Kidney (tissue), 22 donors: ENCODE results near the gene PJA1. TPM values are rescaled to one million over a fixed set of nuclear protein-coding genes. Genes with fewer than 3 reads are reported as not detected.
A peak's percentile ranks its signal among the peaks of the same experiment; 100 is the strongest.

Experiments
- DNase-seq, 5 donors: peaks; one replicate each; pipeline ENCODE4 v3.0.0-alpha.2; 2013 to 2020
- FAIRE-seq: peaks from 2 replicates; lab custom pipeline; 2012; peaks lifted over from hg19 to GRCh38; lab: Jason Lieb, UNC
- H3K27ac ChIP-seq, 2 donors: one replicate each; pipeline ENCODE4 v1.7.0; 2013; ENCODE audit warnings: low read depth in 2 of 2, low read length in 2 of 2, inconsistent platforms in 1 of 2
- H3K27me3 ChIP-seq: one replicate; pipeline ENCODE4 v1.7.1; 2013; ENCODE audit warnings: low read length, inconsistent platforms; ENCODE audit not compliant: control insufficient read depth, insufficient read depth
- H3K36me3 ChIP-seq, 3 donors: one replicate each; pipeline versions ENCODE4 v1.7.0 to v1.7.1; 2013; ENCODE audit warnings: low read length in 3 of 3, control low read depth in 1 of 3, inconsistent platforms in 1 of 3; ENCODE audit not compliant: insufficient read depth in 3 of 3, control insufficient read depth in 2 of 3
- H3K4me1 ChIP-seq, 3 donors: one replicate each; pipeline versions ENCODE4 v1.7.0 to v1.7.1; 2013; ENCODE audit warnings: low read length in 3 of 3, inconsistent platforms in 1 of 3, low read depth in 1 of 3; ENCODE audit not compliant: control insufficient read depth in 2 of 3, insufficient read depth in 2 of 3
- H3K4me3 ChIP-seq, 3 donors: one replicate each; pipeline versions ENCODE4 v1.7.0 to v1.8.1; 2013; ENCODE audit warnings: low read length in 3 of 3, control low read depth in 1 of 3, inconsistent platforms in 1 of 3
- H3K9ac ChIP-seq, 3 donors: one replicate each; pipeline versions ENCODE4 v1.7.0 to v1.7.1; 2013; ENCODE audit warnings: low read length in 3 of 3, control low read depth in 1 of 3, inconsistent platforms in 1 of 3
- H3K9me3 ChIP-seq, 3 donors: one replicate each; pipeline versions ENCODE4 v1.7.0 to v1.7.1; 2013; ENCODE audit warnings: low read length in 3 of 3, control low read depth in 1 of 3, inconsistent platforms in 1 of 3; ENCODE audit not compliant: control insufficient read depth in 2 of 3, insufficient read depth in 1 of 3
- intact Hi-C: fragments of 100-400 bp; cut with DNase I; formaldehyde crosslinking; loops from one replicate; pipeline ENCODE4 v1.11.1; 2022
- long read RNA-seq, 10 donors: library from polyadenylated mRNA in 1 of 10; unstranded in 1 of 10; transcript quantifications; one replicate each; pipeline ENCODE4 v2.0.0 and lab custom pipeline, GENCODE V29; 2021 to 2026
- polyA plus RNA-seq: library from polyadenylated mRNA; stranded (reverse); fragments of 350-450 nt; fragmentation: Illumina TruSeq; extraction: RNeasy Lipid Tissue Mini Kit (QIAGEN cat#74804); gene quantifications from one replicate; pipeline ENCODE4 v1.2.3, GENCODE V29; 2014; ENCODE audit warnings: low read depth, low replicate concordance; ENCODE audit not compliant: insufficient read depth
- total RNA-seq: library from RNA; stranded (reverse); fragmentation: NEBNext Ultra II Directional; extraction: Animal tissue kit (Norgen Biotek cat#: 25700); gene quantifications from one replicate; pipeline ENCODE4 v1.2.1, GENCODE V29; 2021
- TF ChIP-seq, protein P1 (sequence below): IDR thresholded peaks from 3 replicates; pipeline ENCODE4 v1.5.1; 2012; ENCODE audit warnings: mild to moderate bottlenecking, moderate library complexity, borderline replicate concordance; ENCODE audit not compliant: insufficient read depth; ENCODE audit errors: extremely low read depth
- donor health status: control.
- donor health status: control.
- donor health status: control.
- donor health status: control.
- donor health status: control.
- donor health status: DM: yes; HTN: yes; CAD: no.
- donor health status: Normal renal cell carcinoma (clear cell type).

Gene PJA1, protein sequence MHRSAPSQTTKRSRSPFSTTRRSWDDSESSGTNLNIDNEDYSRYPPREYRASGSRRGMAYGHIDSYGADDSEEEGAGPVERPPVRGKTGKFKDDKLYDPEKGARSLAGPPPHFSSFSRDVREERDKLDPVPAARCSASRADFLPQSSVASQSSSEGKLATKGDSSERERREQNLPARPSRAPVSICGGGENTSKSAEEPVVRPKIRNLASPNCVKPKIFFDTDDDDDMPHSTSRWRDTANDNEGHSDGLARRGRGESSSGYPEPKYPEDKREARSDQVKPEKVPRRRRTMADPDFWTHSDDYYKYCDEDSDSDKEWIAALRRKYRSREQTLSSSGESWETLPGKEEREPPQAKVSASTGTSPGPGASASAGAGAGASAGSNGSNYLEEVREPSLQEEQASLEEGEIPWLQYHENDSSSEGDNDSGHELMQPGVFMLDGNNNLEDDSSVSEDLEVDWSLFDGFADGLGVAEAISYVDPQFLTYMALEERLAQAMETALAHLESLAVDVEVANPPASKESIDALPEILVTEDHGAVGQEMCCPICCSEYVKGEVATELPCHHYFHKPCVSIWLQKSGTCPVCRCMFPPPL
- 29.9 TPM for total RNA-seq
- 27.1 TPM for polyA plus RNA-seq
- long read RNA-seq, donor 1, transcript PJA1-202 (2 exons, 2,672 nt): minor isoform, 18 of 54 reads
- long read RNA-seq, donor 1, transcript PJA1-203 (1 exons, 2,692 nt): major isoform, 30 of 54 reads
- long read RNA-seq, donor 1, partial matches to known transcripts: 0 of 54 reads
- long read RNA-seq, donor 1, other reads (novel, unspliced or antisense): 0 of 54 reads
- long read RNA-seq, donor 2, transcript PJA1-202 (2 exons, 2,672 nt): minor isoform, 16 of 52 reads
- long read RNA-seq, donor 2, transcript PJA1-203 (1 exons, 2,692 nt): major isoform, 32 of 52 reads
- long read RNA-seq, donor 2, partial matches to known transcripts: 0 of 52 reads
- long read RNA-seq, donor 2, other reads (novel, unspliced or antisense): 0 of 52 reads
- long read RNA-seq, donor 3, transcript PJA1-201 (2 exons, 2,755 nt): minor isoform, 5 of 64 reads
- long read RNA-seq, donor 3, transcript PJA1-203 (1 exons, 2,692 nt): major isoform, 35 of 64 reads
- long read RNA-seq, donor 3, transcript PJA1-202 (2 exons, 2,672 nt): minor isoform, 22 of 64 reads
- long read RNA-seq, donor 3, partial matches to known transcripts: 0 of 64 reads
- long read RNA-seq, donor 3, other reads (novel, unspliced or antisense): 0 of 64 reads
- long read RNA-seq, donor 4, transcript PJA1-203 (1 exons, 2,692 nt): major isoform, 33 of 50 reads
- long read RNA-seq, donor 4, transcript PJA1-202 (2 exons, 2,672 nt): minor isoform, 12 of 50 reads
- long read RNA-seq, donor 4, partial matches to known transcripts: 0 of 50 reads
- long read RNA-seq, donor 4, other reads (novel, unspliced or antisense): 0 of 50 reads
- long read RNA-seq, donor 5, partial matches to known transcripts: 0 of 2 reads
- long read RNA-seq, donor 5, other reads (novel, unspliced or antisense): 0 of 2 reads
- long read RNA-seq, donor 6, transcript PJA1-203 (1 exons, 2,692 nt): major isoform, 39 of 75 reads
- long read RNA-seq, donor 6, transcript PJA1-202 (2 exons, 2,672 nt): minor isoform, 27 of 75 reads
- long read RNA-seq, donor 6, transcript PJA1-206 (2 exons, 887 nt): minor isoform, 6 of 75 reads
- long read RNA-seq, donor 6, partial matches to known transcripts: 0 of 75 reads
- long read RNA-seq, donor 6, other reads (novel, unspliced or antisense): 0 of 75 reads
- long read RNA-seq, donor 7, transcript PJA1-202 (2 exons, 2,672 nt): major isoform, 32 of 43 reads
- long read RNA-seq, donor 7, transcript PJA1-206 (2 exons, 887 nt): minor isoform, 7 of 43 reads
- long read RNA-seq, donor 7, partial matches to known transcripts: 0 of 43 reads
- long read RNA-seq, donor 7, other reads (novel, unspliced or antisense): 1 of 43 reads
- long read RNA-seq, donor 8, transcript PJA1-203 (1 exons, 2,692 nt): major isoform, 33 of 55 reads
- long read RNA-seq, donor 8, transcript PJA1-202 (2 exons, 2,672 nt): minor isoform, 18 of 55 reads
- long read RNA-seq, donor 8, partial matches to known transcripts: 0 of 55 reads
- long read RNA-seq, donor 8, other reads (novel, unspliced or antisense): 0 of 55 reads
- long read RNA-seq, donor 9, transcript PJA1-202 (2 exons, 2,672 nt): minor isoform, 7 of 20 reads
- long read RNA-seq, donor 9, transcript PJA1-203 (1 exons, 2,692 nt): major isoform, 13 of 20 reads
- long read RNA-seq, donor 9, partial matches to known transcripts: 0 of 20 reads
- long read RNA-seq, donor 9, other reads (novel, unspliced or antisense): 0 of 20 reads
- long read RNA-seq, donor 10, transcript PJA1-202 (2 exons, 2,672 nt): minor isoform, 12 of 47 reads
- long read RNA-seq, donor 10, transcript PJA1-203 (1 exons, 2,692 nt): major isoform, 32 of 47 reads
- long read RNA-seq, donor 10, partial matches to known transcripts: 0 of 47 reads
- long read RNA-seq, donor 10, other reads (novel, unspliced or antisense): 0 of 47 reads

DNA sequence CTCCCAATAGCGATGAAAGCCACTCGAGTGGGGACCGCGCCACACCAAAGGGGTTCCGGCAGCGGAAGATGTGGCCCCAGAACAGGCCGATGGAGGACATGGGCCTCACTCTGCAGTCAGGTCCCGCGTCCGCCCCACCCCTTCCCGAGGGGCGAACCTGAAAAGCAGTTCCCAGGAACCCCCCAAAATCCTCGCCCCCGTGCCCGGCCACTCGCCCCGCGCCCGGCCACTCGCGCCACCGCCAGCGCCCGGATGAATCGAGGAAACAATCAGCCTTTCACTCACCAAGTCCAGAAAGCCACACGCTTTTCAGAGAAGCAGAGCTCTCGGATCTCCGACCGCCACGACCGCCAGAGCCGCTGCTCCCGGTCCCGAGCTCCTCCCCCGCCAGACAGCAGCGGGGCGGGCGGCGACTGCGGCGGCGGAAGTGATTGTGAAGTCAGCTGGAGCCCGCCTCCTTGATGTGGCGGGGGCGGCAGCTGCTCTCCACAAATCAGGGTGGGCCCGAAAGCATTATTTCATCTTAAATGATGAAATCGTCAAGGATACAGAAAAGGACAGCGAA is at the start of gene PJA1:
Gene PJA1, minus strand, starts transcription at position 367 of the 565 bp plus-strand sequence. CDS start 2,380 bp downstream, outside the sequence.
- intact Hi-C loops: no loop called here
- DNase-seq (peak; percentile 77 to 92 (median 79)), FAIRE-seq (peak; percentile 92)
- TF ChIP-seq, protein P1, sequence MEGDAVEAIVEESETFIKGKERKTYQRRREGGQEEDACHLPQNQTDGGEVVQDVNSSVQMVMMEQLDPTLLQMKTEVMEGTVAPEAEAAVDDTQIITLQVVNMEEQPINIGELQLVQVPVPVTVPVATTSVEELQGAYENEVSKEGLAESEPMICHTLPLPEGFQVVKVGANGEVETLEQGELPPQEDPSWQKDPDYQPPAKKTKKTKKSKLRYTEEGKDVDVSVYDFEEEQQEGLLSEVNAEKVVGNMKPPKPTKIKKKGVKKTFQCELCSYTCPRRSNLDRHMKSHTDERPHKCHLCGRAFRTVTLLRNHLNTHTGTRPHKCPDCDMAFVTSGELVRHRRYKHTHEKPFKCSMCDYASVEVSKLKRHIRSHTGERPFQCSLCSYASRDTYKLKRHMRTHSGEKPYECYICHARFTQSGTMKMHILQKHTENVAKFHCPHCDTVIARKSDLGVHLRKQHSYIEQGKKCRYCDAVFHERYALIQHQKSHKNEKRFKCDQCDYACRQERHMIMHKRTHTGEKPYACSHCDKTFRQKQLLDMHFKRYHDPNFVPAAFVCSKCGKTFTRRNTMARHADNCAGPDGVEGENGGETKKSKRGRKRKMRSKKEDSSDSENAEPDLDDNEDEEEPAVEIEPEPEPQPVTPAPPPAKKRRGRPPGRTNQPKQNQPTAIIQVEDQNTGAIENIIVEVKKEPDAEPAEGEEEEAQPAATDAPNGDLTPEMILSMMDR: no peak
- Histone ChIP-seq H3K9me3 (no peaks in the 10 kb centered on the region), H3K4me1 (peaks cover 0 to 4% (median 0%) of the 10 kb centered on the region in 3 donors), H3K27me3 (no peaks in the 10 kb centered on the region), H3K36me3 (no peaks in the 10 kb centered on the region), H3K4me3 (peak within 1 kb of the TSS; percentile 69 to 74 (median 70)), H3K9ac (peak within 1 kb of the TSS; percentile 41 to 67 (median 49)), H3K27ac (peak within 1 kb of the TSS; percentile 11 to 65)

DNA sequence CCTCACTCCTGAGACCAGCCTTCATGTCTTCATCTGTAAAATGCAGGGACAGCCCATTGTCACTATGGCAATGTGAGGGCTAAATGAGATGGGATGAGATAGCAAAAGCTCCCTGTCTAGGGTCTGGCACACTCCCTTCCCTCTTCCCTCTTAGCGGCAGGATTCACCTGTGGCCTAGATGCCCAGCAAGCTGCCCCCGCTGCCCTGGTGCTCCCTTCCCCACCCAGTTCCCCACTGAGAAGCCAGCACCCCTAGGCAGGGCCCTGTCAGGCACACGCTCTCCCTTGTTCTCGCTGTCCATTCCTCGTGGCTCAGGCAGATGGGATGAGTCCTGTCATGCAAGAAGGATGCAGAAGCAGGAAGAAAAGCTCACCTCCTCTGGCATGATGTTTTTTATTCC is 49.2 kb upstream of the PJA1 start:
- H3K9me3 ChIP-seq: no peaks in the 10 kb centered on the region
- FAIRE-seq: no peak
- no peak for DNase-seq
- H3K4me1 ChIP-seq: no peaks in the 10 kb centered on the region
- intact Hi-C loops: loop anchor here (10.0 kb wide), 1 partner anchor 390 kb away; the partner anchor contains the start of gene EFNB1
- H3K27me3 ChIP-seq: peaks cover 4% of the 10 kb centered on the region
- H3K4me3 ChIP-seq: no peak overlapping the region
- no peaks in the 10 kb centered on the region for H3K36me3 ChIP-seq
- no peak overlapping the region for H3K27ac ChIP-seq
- H3K9ac ChIP-seq: no peak overlapping the region
- TF ChIP-seq, protein P1: no peak
